ENCODE measurements around the gene AMELY.

- TF ChIP-seq CTCF (conservative IDR thresholded peaks at IDR 0.05; ENCODE audit: low read depth, low read length) (no peak), EZH2 (IDR thresholded peaks at IDR 0.05; ENCODE audit: borderline replicate concordance, low read depth, low read length, poor library complexity, severe bottlenecking) (no peak)
These were observed 23.9 kb upstream of the AMELY start for GRCh38 chrY:6935497-6935896.

Data from A673 (cell line).